Activated CD4-positive, alpha-beta T cell treated with anti-CD3 and anti-CD28 coated beads, Interleukin-2, amount 50 U/mL, for 4 hours (primary cell): ENCODE results near the gene INAFM2.

Experiments used
- DNase-seq, 2 experiments: peaks; one replicate each; pipeline ENCODE4 v3.0.0-alpha.2; 2020

The INAFM2 gene

DNA sequence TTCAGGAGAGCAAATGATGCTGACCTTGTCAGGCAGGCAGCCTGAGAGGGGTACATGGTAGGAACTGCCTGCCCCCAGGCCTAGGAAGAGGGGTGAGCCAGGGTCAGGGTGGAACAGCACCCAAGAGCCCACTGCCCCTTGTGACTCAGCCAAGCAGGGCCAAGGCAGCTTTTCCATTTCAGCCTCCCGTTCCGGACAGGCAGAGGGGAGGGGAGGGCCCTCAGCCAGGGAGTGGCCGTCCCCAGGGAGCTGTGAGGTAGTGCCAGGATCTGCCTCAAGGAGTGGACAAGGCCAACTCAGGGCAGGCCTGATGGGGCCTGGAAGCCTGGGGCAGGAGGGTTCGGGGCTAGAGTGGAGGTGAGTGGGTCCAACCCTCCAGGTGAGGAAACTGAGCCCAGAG lies 35.5 kb upstream of the INAFM2 start:
- no peak for DNase-seq

DNA sequence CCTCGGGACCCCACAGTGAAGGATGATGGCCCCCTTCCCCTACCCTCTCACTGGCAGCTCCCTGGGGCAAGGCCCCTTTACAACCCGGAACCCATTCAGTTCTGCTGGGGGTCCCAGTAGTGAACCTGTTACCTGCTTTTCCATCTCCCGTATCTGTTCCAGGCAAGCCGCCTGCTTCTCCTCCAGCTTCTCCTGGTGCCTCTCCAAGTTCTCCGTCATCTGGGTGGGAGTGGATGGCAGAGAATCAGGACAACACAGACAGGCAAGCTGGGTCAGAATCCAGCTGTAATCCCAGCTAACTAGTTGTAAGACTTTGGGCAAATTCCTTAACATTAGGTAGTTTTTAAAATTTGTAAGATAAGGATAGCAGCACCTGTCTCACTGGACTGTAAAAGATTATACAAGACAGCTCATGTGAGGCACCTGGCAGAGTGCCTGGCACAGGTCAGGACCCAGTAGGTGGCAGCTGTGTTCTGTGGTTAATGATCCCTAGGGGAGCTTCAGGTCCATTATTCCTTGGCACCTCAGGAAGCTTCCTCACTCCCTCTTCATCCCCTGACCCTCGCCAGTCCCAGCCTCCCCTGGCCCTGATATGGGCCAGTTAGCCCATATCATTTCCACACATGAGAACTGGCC lies 34.2 kb upstream of the INAFM2 start:
- no peak for DNase-seq

DNA sequence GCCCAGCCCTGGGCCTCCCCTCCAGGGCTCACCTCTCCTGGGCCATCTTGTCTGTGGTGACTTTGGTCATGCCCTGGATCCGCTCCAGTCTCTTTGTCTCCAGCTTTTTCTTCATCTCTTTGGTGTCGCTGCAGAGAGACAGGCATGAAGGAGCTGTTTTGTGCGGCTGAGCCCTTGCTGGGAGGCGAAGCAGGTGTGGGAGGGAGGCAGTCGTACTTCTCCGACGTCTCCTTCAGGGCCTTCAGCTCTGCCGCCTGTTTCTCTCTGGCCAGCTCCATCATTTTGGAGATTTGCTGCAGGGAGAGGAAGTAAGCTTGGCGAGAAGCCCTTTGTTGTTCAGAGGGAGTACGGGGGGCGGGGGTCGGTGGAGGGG lies 33.0 kb upstream of the INAFM2 start:
- no peak for DNase-seq

DNA sequence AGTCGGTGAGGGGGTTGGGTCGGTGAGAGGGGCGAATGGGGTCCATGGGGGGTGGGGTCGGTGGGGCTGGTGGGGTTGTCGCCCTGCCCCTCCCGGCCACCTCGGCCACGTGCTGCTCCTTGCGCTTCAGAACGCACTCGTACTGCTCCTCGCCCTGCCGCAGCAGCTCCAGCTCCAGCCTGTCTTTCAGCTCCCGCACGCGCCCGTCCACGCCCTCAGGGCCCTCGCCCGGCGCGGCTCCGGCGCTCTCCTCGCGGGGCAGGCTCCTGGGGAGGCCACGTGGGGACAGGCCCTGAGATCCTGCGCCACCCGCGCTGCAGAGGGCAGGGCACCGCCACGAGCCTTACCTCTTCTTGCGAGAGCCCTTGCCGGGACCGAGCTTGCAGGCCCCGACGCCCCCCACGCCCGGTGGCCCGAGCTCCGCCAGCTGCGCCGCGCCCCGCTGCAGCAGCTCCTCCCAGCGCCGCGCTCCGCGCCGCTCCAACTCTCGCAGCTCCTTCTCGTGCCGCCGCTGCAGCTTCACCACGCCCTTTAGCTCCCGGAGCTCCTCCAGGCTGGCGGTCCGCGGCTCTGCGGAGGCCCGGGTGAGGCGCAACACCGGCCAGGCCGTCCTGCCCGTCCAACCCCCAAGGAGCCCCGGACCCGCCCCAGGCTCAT lies 32.4 kb upstream of the INAFM2 start:
- DNase-seq, result no peak

DNA sequence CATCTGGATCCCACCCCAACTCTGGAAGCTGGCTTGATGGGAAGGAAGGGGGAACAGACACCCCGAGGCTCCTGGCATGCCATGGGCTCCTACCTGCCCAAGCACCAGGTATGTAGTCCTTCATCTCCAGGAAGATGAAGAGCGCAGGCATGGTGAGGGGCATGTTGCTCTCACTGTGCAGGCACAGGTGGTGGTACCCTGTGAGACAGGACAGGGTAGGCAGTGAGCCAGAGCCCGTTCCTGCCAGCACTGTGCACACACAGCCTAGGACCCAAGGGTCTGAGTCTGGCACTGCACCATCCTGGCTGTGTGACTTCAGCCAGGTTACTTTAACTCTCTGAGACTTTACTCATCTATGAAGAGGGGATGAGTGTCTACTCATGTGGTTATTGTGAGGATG lies 31.2 kb upstream of the INAFM2 start:
- DNase-seq, result no peak

DNA sequence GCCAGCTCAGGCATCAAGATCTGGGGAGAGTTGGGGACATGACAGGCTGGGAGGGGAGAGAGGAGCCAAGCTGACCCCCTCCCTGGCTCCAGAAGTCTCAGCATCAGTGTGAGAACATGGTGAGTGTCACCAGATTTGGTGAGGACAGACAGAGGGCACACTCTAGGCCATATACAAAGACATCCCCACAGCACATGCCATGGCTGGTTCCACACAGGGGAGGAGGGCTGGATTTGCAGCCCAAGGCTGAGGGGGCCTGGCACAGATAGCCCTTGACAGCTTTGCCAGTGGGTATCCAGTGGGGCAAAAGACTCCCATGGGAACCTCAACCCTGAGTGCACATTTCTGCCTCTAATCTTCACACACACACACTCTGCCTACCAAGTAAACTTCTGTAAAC lies 30.5 kb upstream of the INAFM2 start:
- no peak for DNase-seq

DNA sequence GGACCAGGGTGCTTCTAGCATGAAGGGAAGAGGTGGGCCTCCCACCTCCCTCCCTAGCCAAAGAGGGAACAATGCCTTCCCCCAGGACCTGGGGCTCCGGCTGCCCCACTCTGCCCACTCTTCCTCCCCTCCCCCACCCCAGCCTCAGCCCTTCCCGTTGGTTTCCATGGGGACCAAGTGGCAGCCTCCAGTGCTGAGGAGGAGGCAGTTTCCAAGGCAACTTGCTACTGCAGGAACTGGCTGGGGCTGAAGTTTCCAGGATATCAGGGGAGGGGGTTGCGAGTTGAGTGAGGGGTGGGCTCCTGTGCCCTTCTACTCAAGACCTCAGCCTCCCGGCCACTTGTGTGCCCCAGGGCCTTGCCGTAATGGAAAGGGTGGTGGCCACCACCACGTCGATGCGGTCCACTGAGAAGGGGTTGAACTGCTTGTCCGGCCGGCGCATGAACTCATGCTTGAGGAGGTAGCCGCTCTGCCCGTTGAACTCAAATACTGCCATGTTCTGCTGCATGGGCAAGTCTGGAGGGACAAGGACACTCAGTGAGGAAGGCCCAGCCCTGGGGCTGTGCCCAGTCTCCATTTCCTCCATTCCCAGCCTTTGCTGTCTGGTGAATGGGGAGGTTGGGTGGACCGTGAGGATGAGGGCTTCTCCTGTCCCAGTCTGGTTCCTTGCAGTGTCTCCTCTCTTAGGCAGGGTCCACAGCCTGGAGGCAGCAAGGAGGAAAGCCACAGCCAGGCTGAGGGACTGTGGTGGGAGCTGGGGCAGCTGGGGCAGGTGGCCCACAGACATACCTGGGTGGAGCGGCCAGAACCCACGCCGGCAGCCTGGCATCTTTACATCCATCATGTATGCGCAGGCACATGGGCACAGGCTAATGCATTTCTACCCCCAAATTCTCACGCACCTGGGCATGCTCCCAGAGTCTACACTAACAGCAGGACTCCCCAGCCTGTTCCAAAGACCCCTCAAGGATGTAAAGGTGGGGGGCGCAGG lies 29.3 kb upstream of the INAFM2 start:
- no peak for DNase-seq

DNA sequence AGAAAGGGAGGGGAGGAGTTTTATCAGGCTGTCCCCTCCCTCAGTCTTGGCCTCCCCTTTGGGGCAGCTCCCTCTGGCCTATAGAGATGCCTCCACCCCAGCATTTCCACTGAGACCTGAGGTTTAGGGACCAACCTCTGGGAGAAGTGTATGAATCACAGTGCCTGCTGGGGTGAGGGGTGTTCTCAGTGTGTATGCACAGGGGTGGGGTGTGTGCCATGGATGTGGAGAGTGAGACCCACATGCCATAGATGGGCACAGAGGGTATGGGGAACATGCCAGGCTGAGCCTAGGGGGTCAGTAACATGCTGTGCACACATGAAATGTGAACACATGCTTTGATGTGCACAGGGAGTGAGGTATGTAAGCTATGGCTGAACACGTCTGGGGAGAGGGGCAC lies 28.2 kb upstream of the INAFM2 start:
- DNase-seq, result no peak

DNA sequence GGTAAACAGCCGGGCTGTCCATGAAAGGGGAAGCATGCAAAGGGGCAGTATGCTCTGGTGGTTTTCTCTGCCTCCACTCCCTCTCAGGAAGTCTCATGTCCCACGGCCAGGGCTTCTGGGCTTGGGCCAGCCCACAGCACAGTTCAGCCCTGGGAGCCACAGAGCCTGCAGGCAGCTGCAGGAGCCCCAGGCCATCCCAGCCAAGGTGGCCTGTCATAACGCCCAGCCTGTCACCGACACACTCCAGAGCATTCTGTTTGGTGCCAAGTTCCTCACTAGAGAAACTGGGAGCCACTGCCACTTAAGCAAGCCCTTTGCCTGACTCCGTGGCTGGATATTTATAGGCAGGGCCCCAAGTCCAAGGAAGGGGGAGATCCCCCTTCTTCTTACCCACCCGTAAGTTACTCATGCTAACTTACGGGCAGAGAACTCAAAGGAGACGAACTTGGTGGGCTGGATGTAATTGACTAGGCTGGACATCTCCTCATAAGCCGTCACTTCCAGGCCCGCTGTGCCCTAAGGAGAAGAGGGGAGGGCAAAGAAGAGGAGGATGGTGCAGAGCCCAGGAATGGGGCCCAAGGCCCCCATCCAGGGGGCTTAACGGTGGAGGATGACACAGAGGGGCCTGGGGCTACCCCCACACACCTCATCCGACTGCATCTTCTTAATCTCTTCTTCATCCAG lies 27.5 kb upstream of the INAFM2 start:
- DNase-seq, result no peak

DNA sequence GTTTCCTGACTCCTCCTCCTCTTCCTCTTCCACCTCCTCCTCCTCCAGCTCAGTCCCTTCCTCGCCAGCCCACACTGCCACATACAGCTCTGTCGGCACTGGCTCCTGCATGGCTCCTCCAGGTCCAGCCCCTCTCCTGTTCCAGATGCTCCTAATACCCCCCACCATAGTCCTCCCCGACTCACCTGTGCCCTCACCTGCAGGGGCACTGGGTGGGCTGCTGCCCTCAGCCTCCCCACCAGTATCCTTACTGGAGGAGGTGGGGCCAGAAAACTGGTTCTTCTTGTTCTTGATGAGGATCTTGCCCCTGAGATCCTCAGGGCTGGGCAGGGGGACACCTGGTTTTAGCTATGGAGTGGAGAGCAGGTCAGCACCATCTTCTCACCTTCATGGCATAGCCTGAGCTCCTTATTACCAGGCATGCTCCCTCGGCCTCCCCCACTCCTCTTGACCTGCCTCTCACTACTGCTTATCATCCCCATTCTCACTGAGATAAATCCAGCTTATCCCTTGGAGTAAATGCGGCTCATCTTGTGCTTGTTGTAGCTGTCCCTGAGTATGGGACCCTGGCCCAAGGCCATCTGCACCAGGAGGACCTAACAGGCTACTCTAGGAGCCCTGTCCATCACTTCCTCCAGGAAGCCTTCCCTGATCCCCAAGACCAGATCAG lies 26.8 kb upstream of the INAFM2 start:
- DNase-seq, result no peak

DNA sequence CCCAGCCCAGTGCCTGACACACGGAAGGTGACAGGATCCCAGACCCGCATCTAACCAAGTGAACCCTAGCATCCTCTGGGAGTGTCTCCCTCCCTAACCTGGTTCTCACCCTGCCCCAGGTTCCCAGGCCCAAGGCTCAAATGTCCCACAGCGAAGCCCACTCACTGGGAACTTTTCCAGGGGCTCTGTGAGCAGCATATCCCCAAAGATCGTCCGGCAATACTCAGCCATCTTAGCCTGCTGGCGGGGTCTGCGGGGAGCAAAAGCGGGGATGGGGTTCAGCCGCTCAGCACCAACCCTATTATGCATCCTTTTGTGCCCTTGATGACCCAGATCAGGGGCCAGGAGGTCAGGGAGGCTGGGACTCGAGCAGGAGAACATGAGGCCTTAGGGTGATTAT lies 26.1 kb upstream of the INAFM2 start:
- no peak for DNase-seq

DNA sequence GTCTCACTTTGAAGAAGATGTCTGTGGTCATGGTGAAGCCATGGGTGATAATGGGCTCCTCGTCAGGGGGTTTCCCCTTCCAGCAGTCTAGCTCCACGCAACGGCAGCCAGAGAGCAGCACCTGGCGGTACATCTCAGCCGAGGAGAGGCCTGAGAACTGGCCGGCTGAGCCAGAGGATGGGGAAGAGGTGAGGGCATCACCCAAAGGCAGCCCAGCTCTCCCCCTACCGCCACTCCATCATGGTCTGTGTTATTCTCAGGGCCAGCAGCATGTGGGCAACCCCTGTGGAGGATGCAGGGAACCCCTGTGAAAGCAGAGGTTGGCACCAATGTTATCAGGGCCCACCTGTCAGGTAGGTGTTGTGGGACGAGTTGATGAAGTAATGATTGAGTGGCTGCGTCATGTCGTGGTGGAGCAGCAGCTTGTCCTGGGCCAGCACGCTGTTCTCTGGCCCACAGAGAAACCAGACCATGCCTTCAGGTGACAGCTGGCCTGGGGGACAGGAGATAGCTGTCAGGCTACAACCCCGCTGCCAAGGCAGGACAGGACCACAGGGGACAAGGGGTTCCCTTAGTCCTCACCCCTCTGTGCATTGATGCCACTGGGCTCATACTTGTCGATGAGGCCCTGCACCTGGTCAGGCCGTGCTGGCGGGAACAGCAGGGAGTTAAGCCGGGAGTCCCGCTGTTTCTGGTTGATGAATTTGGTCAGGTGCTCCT lies 25.1 kb upstream of the INAFM2 start:
- no peak for DNase-seq

DNA sequence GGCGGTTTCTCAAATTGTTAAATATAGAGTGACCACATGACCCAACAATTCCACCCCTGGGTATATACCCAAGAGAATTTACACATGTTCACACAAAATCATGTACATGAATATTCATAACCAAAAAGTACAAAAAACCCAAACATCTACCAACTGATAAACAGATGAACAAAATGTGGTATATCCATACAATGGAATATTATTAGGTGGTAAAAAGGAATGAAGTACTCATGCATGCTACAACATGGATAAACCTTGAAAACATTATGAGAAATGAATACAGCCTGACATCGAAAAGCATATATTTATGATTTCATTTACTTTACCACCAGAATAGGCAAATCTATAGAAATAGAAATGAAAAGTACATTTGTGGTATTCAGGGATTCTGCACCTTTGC lies 23.1 kb upstream of the INAFM2 start:
- DNase-seq, result no peak

DNA sequence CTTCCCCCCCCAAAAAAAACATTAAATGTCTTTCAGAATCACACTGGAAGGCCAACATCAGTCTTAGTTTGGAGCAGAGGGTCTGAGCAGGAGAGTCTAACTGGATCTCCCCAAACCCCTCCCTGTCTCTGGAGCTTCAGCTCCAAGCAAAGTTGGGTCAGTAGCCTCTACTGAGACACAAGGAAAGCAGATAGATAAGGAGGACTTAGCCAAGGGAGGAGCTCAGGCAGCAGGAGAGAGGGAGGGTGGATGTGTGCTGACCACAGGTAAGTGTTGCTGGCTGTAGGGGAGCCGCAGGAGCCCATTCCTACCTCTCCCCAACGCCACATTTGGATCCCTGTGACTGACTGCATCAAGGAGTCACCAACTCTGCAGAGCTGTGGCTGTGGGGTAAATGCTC lies 22.7 kb upstream of the INAFM2 start:
- DNase-seq, result no peak

DNA sequence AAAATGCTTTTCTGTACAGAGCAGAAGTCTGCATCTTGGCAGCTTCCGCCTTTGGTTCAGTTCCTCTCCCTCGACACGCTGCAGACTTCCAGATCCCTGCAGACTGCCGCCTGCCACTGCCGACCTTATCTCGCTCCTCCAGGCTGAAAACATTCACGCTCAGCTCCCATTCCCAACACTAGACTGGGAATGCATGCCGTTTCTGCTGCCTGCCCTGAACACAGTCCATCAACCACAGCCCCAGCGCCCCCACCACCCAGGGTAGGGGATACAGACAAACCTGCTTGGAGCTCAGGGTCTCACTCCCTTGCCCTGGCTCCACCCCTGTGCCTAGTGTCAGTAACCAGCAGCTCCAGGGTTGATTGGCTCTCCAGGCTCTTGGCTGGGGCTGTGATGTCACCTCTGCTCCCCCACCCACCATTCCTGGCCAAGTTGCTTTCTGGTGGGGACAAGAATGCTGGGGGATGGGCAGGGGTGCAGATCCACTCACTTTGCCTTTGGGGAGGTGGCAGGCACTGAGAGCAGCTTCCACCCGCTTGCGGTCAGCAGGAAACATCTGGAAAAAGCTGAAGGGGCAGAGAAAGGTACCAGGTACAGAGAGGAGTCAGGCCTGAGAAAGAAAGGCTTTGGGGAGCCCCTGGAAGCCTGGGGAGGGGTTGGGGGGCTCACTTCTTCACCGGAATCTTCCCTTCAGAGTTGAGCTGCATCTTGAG lies 21.9 kb upstream of the INAFM2 start:
- DNase-seq, result no peak

DNA sequence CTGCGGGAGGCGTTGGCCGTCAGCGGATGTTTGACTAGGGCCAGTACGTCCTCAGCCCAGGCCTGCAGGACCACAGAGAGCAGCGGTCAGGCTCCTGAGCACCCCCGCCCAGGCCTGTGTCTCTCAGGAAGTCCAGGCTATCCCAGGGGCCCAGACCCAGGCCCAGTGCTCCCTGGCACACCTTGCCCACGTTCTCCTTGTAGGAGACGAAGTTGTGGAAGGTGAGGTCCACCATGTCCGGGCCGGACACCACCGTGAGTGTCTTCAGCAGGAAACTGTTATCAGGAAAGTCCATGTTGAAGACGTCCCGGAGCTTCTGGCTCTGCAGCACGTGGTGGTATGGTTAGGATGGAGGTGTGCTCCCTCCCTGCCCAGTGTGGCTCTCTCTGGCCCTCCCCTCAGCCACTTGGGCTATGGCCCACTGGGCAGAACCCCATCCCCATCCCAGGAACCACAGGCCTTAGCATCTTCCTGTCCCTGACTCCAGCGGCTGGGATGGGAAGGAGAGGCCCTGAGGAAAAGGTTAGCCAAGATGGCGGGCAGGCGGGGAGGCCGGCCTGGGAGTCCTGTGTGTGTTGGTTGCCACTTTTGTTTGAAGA lies 21.1 kb upstream of the INAFM2 start:
- no peak for DNase-seq

DNA sequence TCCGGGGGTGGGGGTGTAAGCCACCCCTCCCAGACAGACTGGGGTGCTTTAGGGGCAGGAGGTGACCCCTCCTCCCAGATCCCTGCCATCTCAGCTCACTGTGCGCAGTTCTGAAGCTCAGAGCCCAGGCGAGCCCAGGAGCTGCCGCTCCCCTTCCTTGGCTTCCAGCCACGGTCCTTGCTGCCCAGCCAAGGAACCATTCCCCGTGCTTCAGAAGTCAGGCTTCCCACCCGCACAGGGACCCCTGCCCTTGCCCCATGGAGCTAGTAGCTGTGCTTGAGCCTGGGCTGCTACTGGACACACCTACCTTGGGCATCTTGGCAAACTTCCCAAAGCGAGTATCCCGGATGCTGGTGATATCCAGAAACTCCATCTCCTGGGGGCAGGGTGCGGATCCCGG lies 20.5 kb upstream of the INAFM2 start:
- DNase-seq, result no peak

DNA sequence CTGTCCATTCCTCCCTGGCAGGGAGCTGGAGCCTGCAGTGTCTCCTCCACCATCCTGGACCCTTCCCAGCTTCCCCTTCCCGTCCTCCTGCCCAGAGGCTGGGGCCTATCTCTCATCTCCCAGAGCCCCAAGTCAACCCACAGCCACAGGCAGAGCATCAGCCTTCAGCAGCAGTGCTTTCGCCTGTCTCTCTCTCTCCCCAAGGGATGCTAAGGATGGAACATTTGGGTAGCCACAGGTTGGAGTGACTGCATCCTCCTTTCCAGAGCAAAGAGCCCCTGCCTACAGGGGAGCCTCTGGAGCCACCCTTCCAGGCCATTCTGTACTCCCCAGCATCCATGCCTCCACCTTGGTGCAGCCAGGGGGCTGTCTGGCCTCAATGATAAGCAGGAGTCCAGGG lies 19.9 kb upstream of the INAFM2 start:
- DNase-seq, result no peak

DNA sequence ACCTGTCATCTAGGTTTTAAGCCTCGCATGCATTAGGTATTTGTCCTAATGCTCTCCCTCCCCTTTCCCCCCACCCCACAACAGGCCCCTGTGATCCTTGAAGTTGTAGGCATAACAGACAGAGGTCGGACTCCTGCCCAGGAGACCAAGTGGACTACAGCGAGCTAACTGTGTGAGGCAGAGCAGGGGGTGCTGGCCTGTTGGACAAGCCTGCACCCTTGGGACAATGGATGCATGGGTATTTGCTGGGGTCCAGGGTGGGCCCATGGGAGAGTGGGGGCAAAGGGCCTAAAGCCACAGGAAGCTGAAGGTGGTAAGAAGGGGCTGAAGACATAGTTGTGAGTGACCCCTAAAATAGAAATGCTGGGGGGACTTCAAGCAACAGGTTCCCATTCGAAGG lies 18.2 kb upstream of the INAFM2 start:
- no peak for DNase-seq

DNA sequence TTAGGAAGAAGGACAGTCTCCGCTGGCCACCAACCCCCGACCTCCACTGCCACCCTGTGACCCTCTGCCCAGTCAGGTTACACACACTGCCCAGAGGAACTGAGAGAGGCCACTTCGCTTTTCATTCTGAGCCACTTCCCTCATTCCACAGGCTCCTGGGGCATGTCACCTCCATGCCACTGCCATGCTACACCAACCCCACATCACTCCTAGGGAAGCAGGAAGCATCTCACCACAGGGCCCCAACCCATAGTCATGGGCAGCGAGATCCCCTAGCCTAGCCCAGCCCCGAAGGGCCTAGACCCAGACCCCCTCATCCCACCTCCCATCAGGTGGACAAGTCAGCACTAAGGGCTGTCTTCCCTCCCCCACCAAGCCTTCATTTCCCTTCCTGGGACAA lies 17.1 kb upstream of the INAFM2 start:
- no peak for DNase-seq

DNA sequence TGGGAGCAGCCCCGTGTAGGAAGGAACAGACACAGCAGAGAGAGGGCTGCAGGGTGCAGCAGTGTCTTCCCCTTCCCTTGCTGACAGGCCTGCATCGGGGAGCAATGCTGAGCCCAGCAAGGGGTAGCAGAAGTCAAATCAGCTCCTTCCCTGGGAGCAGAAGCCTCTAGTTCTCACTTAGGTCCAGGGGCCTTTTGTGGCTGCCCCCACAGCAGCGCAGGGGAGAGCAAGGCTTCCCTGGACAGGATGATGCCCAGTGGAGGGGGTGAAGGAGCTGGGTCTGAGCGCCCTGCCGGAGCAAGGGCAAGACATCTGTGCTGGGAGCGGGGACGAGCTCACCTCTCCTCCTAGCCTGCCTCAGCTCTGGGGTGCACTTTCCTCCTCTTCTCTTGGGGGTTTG lies 16.6 kb upstream of the INAFM2 start:
- no peak for DNase-seq
